Mucosa of descending colon (tissue), 3 donors: ENCODE results near the gene PEPD. TPM values are rescaled to one million over a fixed set of nuclear protein-coding genes. Genes with fewer than 3 reads are reported as not detected.

Source experiments
- ATAC-seq: fragments of 200-7000 bp; cut with Tn5 transposase; one replicate; pipeline ENCODE4 v1.9.1; 2020; ENCODE audit warnings: mild to moderate bottlenecking, moderate library complexity
- DNase-seq, 3 donors: peaks; one replicate each; pipeline ENCODE4 v3.0.0-alpha.2; 2020
- H3K36me3 ChIP-seq: fragments of 200-600 bp; one replicate; pipeline ENCODE4 v1.8.0; 2021; ENCODE audit warnings: low read depth, mild to moderate bottlenecking
- H3K4me1 ChIP-seq: fragments of 200-600 bp; one replicate; pipeline ENCODE4 v1.8.0; 2021; ENCODE audit warnings: low read depth, mild to moderate bottlenecking
- H3K4me3 ChIP-seq: fragments of 200-600 bp; one replicate; pipeline ENCODE4 v1.8.0; 2021; ENCODE audit warnings: mild to moderate bottlenecking
- H3K9me3 ChIP-seq: fragments of 200-600 bp; one replicate; pipeline ENCODE4 v1.8.0; 2021; ENCODE audit warnings: mild to moderate bottlenecking
- CTCF ChIP-seq: fragments of 200-600 bp; IDR thresholded peaks from one replicate; pipeline ENCODE4 v1.8.0; 2022; ENCODE audit warnings: antibody characterized with exemption, mild to moderate bottlenecking
- intact Hi-C, 2 donors: fragments of 100-400 bp; cut with DNase I in 1 of 2; cut with micrococcal nuclease in 1 of 2; formaldehyde crosslinking; loops; one replicate each; pipeline versions ENCODE4 v1.11.0 to v1.11.1; 2022; cut with DNase I, micrococcal nuclease
- total RNA-seq, 3 donors: library from RNA; stranded (reverse); fragmentation: NEBNext Ultra II Directional in 2 of 3; extraction: Animal tissue kit (Norgen Biotek cat#: 25700) in 2 of 3; gene quantifications; one replicate each; pipeline versions ENCODE4 v1.2.1 to v1.2.4, GENCODE V29; 2021 to 2023
- donor health status: DM: no; HTN: no; CAD: no; lungs with moderate emphysema.
- donor health status: DM: no; HTN: no; CAD: no.
- donor health status: DM: no; HTN: yes; CAD: no.

The PEPD gene
- total RNA-seq, 3 donors from 2014 or later, result 40.4 to 91.5 (median 79.1) TPM

DNA sequence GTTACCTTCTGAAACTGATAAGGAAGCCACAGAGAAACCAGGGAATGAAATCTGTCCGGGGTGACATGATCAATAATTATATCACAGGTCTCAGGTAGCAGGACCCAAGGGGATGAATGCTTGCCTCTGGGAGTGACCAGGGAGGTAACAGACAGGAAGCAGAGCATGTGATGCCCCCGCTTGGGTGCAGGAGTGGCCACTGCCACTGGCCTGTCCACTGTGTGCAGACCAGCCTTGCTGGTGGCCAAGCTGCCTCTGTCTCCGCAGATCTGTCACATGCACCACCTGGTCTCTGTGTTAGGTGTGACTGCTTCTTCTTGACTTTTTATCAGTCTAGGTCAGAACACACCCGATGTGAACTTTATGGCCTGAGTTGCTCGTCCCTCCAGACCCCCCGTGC is 71.8 kb downstream of the PEPD start:
- Histone ChIP-seq H3K36me3 (no peaks in the 10 kb centered on the region), H3K4me3 (no peak overlapping the region), H3K4me1 (no peaks in the 10 kb centered on the region), H3K9me3 (no peaks in the 10 kb centered on the region)
- DNase-seq (no peak), ATAC-seq (no peak)
- no peak for TF ChIP-seq CTCF
- intact Hi-C loops, result no loop called here

DNA sequence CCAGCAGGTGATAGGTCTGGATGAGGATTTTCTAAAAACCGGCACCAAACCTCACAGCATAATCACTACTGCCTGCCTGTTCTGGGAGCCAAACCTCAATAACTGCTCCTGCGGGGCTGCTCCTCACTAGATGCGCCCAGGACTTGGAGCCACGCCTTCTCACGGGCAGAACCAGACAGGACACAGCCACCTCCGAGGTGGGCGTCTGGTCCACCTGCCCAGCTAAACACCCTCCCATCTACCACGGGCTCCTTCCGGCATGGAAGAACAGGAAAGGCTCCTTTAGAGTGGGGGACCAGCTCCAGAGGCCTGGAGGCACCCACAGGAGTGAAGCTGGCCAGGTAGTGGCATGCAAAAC is 73.5 kb downstream of the PEPD start:
- Histone ChIP-seq H3K9me3 (no peaks in the 10 kb centered on the region), H3K4me1 (no peaks in the 10 kb centered on the region), H3K4me3 (no peak overlapping the region), H3K36me3 (no peaks in the 10 kb centered on the region)
- TF ChIP-seq CTCF, result no peak
- DNase-seq (no peak), ATAC-seq (no peak)
- intact Hi-C loops, result no loop called here

- no peak for DNase-seq
- Histone ChIP-seq H3K9me3 (no peaks in the 10 kb centered on the region), H3K36me3 (no peaks in the 10 kb centered on the region), H3K4me3 (no peak overlapping the region), H3K4me1 (no peaks in the 10 kb centered on the region)
- no peak for TF ChIP-seq CTCF
- no peak for ATAC-seq
- intact Hi-C loops, result no loop called here
These were observed 74.0 kb downstream of the PEPD start for GRCh38 chr19:33447336-33448158.

GRCh38 chr19:33446330-33447293 is 75.0 kb downstream of the PEPD start:
- intact Hi-C loops, result no loop called here
- Histone ChIP-seq H3K4me1 (no peaks in the 10 kb centered on the region), H3K36me3 (no peaks in the 10 kb centered on the region), H3K9me3 (no peaks in the 10 kb centered on the region), H3K4me3 (no peak overlapping the region)
- no peak for TF ChIP-seq CTCF
- DNase-seq (no peak), ATAC-seq (no peak)

DNA sequence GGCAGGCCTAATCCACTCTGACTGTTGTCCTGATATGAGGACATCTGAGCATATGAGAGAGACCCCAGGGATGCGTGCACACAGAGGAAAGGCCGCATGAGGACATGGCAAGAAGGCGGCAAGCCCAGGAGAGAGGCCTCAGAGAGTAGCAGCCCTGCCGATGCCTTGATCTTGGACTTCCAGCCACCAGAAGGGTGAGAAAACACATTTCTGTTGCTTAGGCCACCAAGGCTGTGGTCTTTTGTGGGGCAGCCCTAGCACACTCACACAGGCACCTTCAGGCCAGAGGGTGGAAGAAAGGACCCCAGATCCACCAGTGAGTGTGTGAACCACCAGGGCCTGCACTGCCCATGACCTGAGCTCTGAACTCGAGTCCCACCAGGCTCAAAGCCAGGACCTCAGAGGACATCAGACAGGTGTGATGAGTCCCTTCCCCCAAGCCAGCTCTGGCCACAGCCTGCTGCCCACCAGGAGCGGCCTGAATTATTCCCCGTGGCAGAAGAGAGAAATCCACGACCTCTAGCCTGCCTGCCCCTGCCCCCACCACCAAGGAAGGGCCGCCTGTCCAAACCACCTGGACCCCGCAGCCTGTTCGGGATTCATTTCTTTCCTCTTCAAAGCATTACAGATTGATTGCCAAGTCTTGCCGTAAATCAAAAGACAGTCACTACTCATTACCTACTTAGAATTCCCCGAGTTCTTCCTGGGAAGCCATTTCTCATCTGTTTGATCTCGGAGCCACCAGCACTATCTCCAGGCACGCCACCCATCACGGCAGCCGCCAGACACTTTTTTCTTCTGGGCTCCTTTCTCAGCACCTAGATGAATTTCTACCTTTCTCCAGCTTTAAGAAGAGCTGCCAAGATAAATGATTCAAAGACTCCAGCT is 75.9 kb downstream of the PEPD start:
- intact Hi-C loops, result no loop called here

More for the DNA sequence above, 75.9 kb downstream of the PEPD start:
- Histone ChIP-seq H3K4me3 (no peak overlapping the region), H3K36me3 (no peaks in the 10 kb centered on the region), H3K9me3 (no peaks in the 10 kb centered on the region), H3K4me1 (no peaks in the 10 kb centered on the region)
- no peak for ATAC-seq
- no peak for TF ChIP-seq CTCF
- DNase-seq, result no peak
